NK-92 (cell line): ENCODE measurements around the gene FGD2.
"Not testable (repeated sequence)": the region's sequence is repeated elsewhere in the genome, so short reads cannot be mapped to it uniquely, and the experiment has no call there.

Source experiments
- DNase-seq: peaks from one replicate; lab custom pipeline; 2025; ENCODE audit not compliant: unreplicated experiment; lab: John Stamatoyannopoulos, UW

Gene FGD2

GRCh38 chr6:37057128-37057471, 51.6 kb downstream of the FGD2 start:
- DNase-seq: no peak

GRCh38 chr6:37057678-37058077, 52.2 kb downstream of the FGD2 start:
- no peak for DNase-seq

- DNase-seq: no peak
These were observed 52.7 kb downstream of the FGD2 start for GRCh38 chr6:37058084-37058586.

GRCh38 chr6:37058984-37059343, 53.5 kb downstream of the FGD2 start:
- DNase-seq: not testable (repeated sequence)

GRCh38 chr6:37059344-37060194, 54.1 kb downstream of the FGD2 start:
- DNase-seq: no peak

- no peak for DNase-seq
These were observed 54.7 kb downstream of the FGD2 start for GRCh38 chr6:37060195-37060559.

GRCh38 chr6:37061157-37061804, 55.8 kb downstream of the FGD2 start:
- no peak for DNase-seq

- DNase-seq: no peak
These were observed 57.0 kb downstream of the FGD2 start for GRCh38 chr6:37062424-37062823.

GRCh38 chr6:37068356-37069270, 63.2 kb downstream of the FGD2 start:
- DNase-seq: no peak

- no peak for DNase-seq
These were observed 64.2 kb downstream of the FGD2 start for GRCh38 chr6:37069639-37070038.

GRCh38 chr6:37072526-37072925, 67.1 kb downstream of the FGD2 start:
- DNase-seq: no peak

GRCh38 chr6:37074053-37074827, 68.8 kb downstream of the FGD2 start:
- DNase-seq: no peak

- no peak for DNase-seq
These were observed 71.9 kb downstream of the FGD2 start for GRCh38 chr6:37077191-37077904.

GRCh38 chr6:37077905-37078296, 72.4 kb downstream of the FGD2 start:
- DNase-seq: no peak
